Ovary (tissue), 3 donors: ENCODE measurements around the gene PEG3.

Source experiments
- CTCF ChIP-seq, 3 donors: fragments of 450-650 bp in 2 of 3; fragments of 200-600 bp in 1 of 3; IDR thresholded peaks; one replicate each; pipeline versions ENCODE4 v1.5.1 to v1.8.0; 2016 to 2022; ENCODE audit warnings: antibody characterized with exemption in 3 of 3, mild to moderate bottlenecking in 1 of 3
- POLR2A ChIP-seq: fragments of 450-650 bp; IDR thresholded peaks from one replicate; pipeline ENCODE4 v1.6.1; 2017; ENCODE audit warnings: antibody characterized with exemption, mild to moderate bottlenecking, moderate library complexity
- donor health status: DM: no; HTN: no; CAD: no.

- TF ChIP-seq POLR2A (no peak), CTCF (IDR thresholded peaks at IDR 0.05) (no peak)
These were observed 17.5 kb upstream of the PEG3 start for GRCh38 chr19:56858026-56858425.
